HepG2 (cell line): Measurements from ENCODE around the gene LEFTY2. TPM values are rescaled to one million over a fixed set of nuclear protein-coding genes. Genes with fewer than 3 reads are reported as not detected.

Experiments used
- AHR ChIP-seq: IDR thresholded peaks from 2 replicates; pipeline ENCODE4 v1.6.1; 2018; ENCODE audit warnings: missing genetic modification reagents, missing compliant biosample characterization
- BHLHE40 ChIP-seq: IDR thresholded peaks from 2 replicates; pipeline ENCODE4 v1.6.1; 2011; ENCODE audit warnings: low read length, improper control_type of control experiment
- CEBPG ChIP-seq: IDR thresholded peaks from 2 replicates; pipeline ENCODE4 v1.6.1; 2016
- CENPT ChIP-seq: sonication (generic); formaldehyde crosslinking; IDR thresholded peaks from 2 replicates; pipeline ENCODE4 v1.8.0; 2022; ENCODE audit warnings: low read depth, mild to moderate bottlenecking, moderate library complexity, missing genetic modification reagents
- ETV5 ChIP-seq: IDR thresholded peaks from 2 replicates; pipeline ENCODE4 v1.6.1; 2018; ENCODE audit warnings: missing biosample characterization, missing genetic modification reagents, inconsistent platforms, borderline replicate concordance
- FOXK2 ChIP-seq: fragments of 450-650 bp; IDR thresholded peaks from 2 replicates; pipeline ENCODE4 v1.6.1; 2016
- GMEB2 ChIP-seq: IDR thresholded peaks from 2 replicates; pipeline ENCODE4 v1.6.1; 2016; ENCODE audit warnings: missing biosample characterization, missing genetic modification reagents, low read depth
- HNRNPH1 ChIP-seq: fragments of 200-400 bp; formaldehyde crosslinking; optimal IDR thresholded peaks from 2 replicates; pipeline ENCODE3; 2017; ENCODE audit warnings: mild to moderate bottlenecking, low read depth, low read length
- IRF1 ChIP-seq: sonication (generic); formaldehyde crosslinking; IDR thresholded peaks from 2 replicates; pipeline ENCODE4 v1.4.0; 2020; ENCODE audit warnings: low read depth, mild to moderate bottlenecking, missing genetic modification reagents
- KAT2B ChIP-seq: fragments of 150-350 bp; IDR thresholded peaks from 2 replicates; pipeline ENCODE4 v1.6.1; 2014; ENCODE audit warnings: low read depth, low read length, borderline replicate concordance
- NFYB ChIP-seq: sonication (generic); formaldehyde crosslinking; IDR thresholded peaks from 2 replicates; pipeline ENCODE4 v1.4.0; 2020; ENCODE audit warnings: missing genetic modification reagents
- PHF8 ChIP-seq: sonication (generic); formaldehyde crosslinking; IDR thresholded peaks from 2 replicates; pipeline ENCODE4 v1.5.0; 2020; ENCODE audit warnings: missing genetic modification reagents
- POLR2A ChIP-seq, 2 experiments: IDR thresholded peaks; 2 replicates each; pipeline ENCODE4 v1.6.1; 2011; ENCODE audit warnings: low read depth in 2 of 2, low read length in 2 of 2, mild to moderate bottlenecking in 1 of 2, moderate library complexity in 1 of 2; ENCODE audit not compliant: insufficient read depth in 1 of 2
- SIN3B ChIP-seq: fragments of 150-350 bp; IDR thresholded peaks from 2 replicates; pipeline ENCODE4 v1.6.1; 2014; ENCODE audit warnings: low read length
- TEAD3 ChIP-seq: optimal IDR thresholded peaks from 2 replicates; pipeline ENCODE3; 2016; ENCODE audit warnings: borderline replicate concordance
- WIZ ChIP-seq: sonication (generic); formaldehyde crosslinking; IDR thresholded peaks from 2 replicates; pipeline ENCODE4 v1.5.1; 2020; ENCODE audit warnings: mild to moderate bottlenecking, missing genetic modification reagents
- ZBTB1 ChIP-seq: sonication (generic); formaldehyde crosslinking; IDR thresholded peaks from 2 replicates; pipeline ENCODE4 v1.4.0; 2020; ENCODE audit warnings: missing genetic modification reagents, borderline replicate concordance
- ZBTB34 ChIP-seq: sonication (generic); formaldehyde crosslinking; IDR thresholded peaks from 2 replicates; pipeline ENCODE4 v1.8.0; 2022; ENCODE audit warnings: mild to moderate bottlenecking, missing genetic modification reagents
- ZBTB38 ChIP-seq: sonication (generic); formaldehyde crosslinking; IDR thresholded peaks from 2 replicates; pipeline ENCODE4 v1.5.1; 2020; ENCODE audit warnings: mild to moderate bottlenecking, missing genetic modification reagents
- ZFP1 ChIP-seq: IDR thresholded peaks from 2 replicates; pipeline ENCODE4 v1.6.1; 2016
- ZFP41 ChIP-seq: sonication (generic); formaldehyde crosslinking; IDR thresholded peaks from 2 replicates; pipeline ENCODE4 v1.4.0; 2020; ENCODE audit warnings: mild to moderate bottlenecking, missing genetic modification reagents, borderline replicate concordance
- ZKSCAN1 ChIP-seq: fragments of 150-350 bp; IDR thresholded peaks from 2 replicates; pipeline ENCODE4 v1.6.1; 2014; ENCODE audit warnings: low read length
- ZNF256 ChIP-seq: sonication (generic); formaldehyde crosslinking; conservative IDR thresholded peaks from 2 replicates; pipeline ENCODE4 v1.4.0; 2020; ENCODE audit warnings: missing genetic modification reagents
- ZNF484 ChIP-seq: sonication (generic); formaldehyde crosslinking; IDR thresholded peaks from 2 replicates; pipeline ENCODE4 v1.5.1; 2020; ENCODE audit warnings: mild to moderate bottlenecking, low read depth, missing genetic modification reagents, borderline replicate concordance
- ZNF567 ChIP-seq: sonication (generic); formaldehyde crosslinking; IDR thresholded peaks from 2 replicates; pipeline ENCODE4 v1.8.1; 2023; ENCODE audit warnings: mild to moderate bottlenecking, missing genetic modification reagents, borderline replicate concordance
- ZNF577 ChIP-seq: sonication (generic); formaldehyde crosslinking; IDR thresholded peaks from 2 replicates; pipeline ENCODE4 v1.4.0; 2020; ENCODE audit warnings: mild to moderate bottlenecking, low read depth, missing genetic modification reagents, borderline replicate concordance
- ZNF598 ChIP-seq: sonication (generic); formaldehyde crosslinking; IDR thresholded peaks from 2 replicates; pipeline ENCODE4 v1.5.1; 2020; ENCODE audit warnings: mild to moderate bottlenecking, missing genetic modification reagents, borderline replicate concordance
- ZNF615 ChIP-seq: sonication (generic); formaldehyde crosslinking; IDR thresholded peaks from 2 replicates; pipeline ENCODE4 v1.5.0; 2020; ENCODE audit warnings: mild to moderate bottlenecking, missing genetic modification reagents, borderline replicate concordance
- ZNF674 ChIP-seq: sonication (generic); formaldehyde crosslinking; IDR thresholded peaks from 2 replicates; pipeline ENCODE4 v1.5.0; 2020; ENCODE audit warnings: low read depth, mild to moderate bottlenecking, missing genetic modification reagents
- ZNF780A ChIP-seq: sonication (generic); formaldehyde crosslinking; IDR thresholded peaks from 2 replicates; pipeline ENCODE4 v1.8.0; 2022; ENCODE audit warnings: mild to moderate bottlenecking, missing genetic modification reagents, moderate library complexity
- polyA plus RNA-seq, 8 experiments: library from polyadenylated mRNA; depleted of rRNA in 3 of 8; stranded (reverse) in 7 of 8; unstranded in 1 of 8; fragments of >200 nt; fragmentation: Illumina TruSeq in 4 of 8; extraction: Trizol in 4 of 8; gene quantifications; 2 replicates each; pipeline versions ENCODE4 v1.2.1 to v1.2.3, GENCODE V29; 2011 to 2016; ENCODE audit warnings: low read depth in 4 of 8, missing spikeins in 1 of 8, mixed read lengths in 1 of 8; ENCODE audit not compliant: insufficient read depth in 1 of 8
- total RNA-seq, 5 experiments: library from RNA; depleted of rRNA; stranded (reverse); fragments of >200 nt; fragmentation: Illumina TruSeq; extraction: Trizol; gene quantifications; 2 replicates each; pipeline ENCODE4 v1.2.3, GENCODE V29; 2016; ENCODE audit warnings: low read depth in 1 of 5

LEFTY2 gene
- total and polyA plus RNA-seq, 2 of the 13 experiments (the other 11 are each of a cell fraction or from before 2014, with no cell fraction given), result 0.13 to 0.33 TPM

GRCh38 chr1:225923692-225924555 lies 17.1 kb downstream of the LEFTY2 start, which contains the start of gene PYCR2 (continued):
- TF ChIP-seq ZNF615 (CRISPR knock-in tag) (no peak), AHR (peak; percentile 67; the same call in 1 of the 2 replicates), ZBTB1 (CRISPR knock-in tag) (peak; percentile 84; the same call in 1 of the 2 replicates), ZNF598 (peak; percentile 75; the same call in 1 of the 2 replicates), ZNF780A (CRISPR knock-in tag) (no peak), ZNF577 (no peak), BHLHE40 (peak; percentile 42; the same call in 1 of the 2 replicates), FOXK2 (no peak), IRF1 (CRISPR knock-in tag) (no peak), ZNF674 (CRISPR knock-in tag) (no peak), HNRNPH1 (no peak), ZBTB38 (CRISPR knock-in tag) (peak; percentile 11; the same call in 1 of the 2 replicates), ETV5 (peak; percentile 93), ZNF256 (CRISPR knock-in tag) (no peak), ZNF567 (CRISPR knock-in tag) (no peak), SIN3B (no peak; the same call in 1 of the 2 replicates), GMEB2 (peak; percentile 56), ZKSCAN1 (no peak), ZFP41 (CRISPR knock-in tag) (no peak), CEBPG (CRISPR knock-in tag) (peak; percentile 85), POLR2A (IDR thresholded peaks at IDR 0.05; ENCODE audit: insufficient read depth in 1 of 2, low read depth in 2 of 2, low read length in 2 of 2) (peak; percentile 52 to 96), TEAD3 (peak; percentile 65), PHF8 (CRISPR knock-in tag) (peak; percentile 99), ZBTB34 (CRISPR knock-in tag) (no peak), NFYB (peak; percentile 89), KAT2B (no peak), ZNF484 (0 out of 2 replicates have a peak, but pooled peaks have one; percentile 54), WIZ (peak; percentile 50; the same call in 1 of the 2 replicates), CENPT (CRISPR knock-in tag) (0 out of 2 replicates have a peak, but pooled peaks have one; percentile 2), ZFP1 (CRISPR knock-in tag) (no peak)
